Astrocyte of the spinal cord (primary cell): ENCODE measurements around the gene NARS2.
A peak's percentile ranks its signal among the peaks of the same experiment; 100 is the strongest.

ENCODE experiments used
- DNase-seq: peaks from one replicate; pipeline ENCODE4 v3.0.0; 2011; ENCODE audit warnings: low read depth, low spot score
- H3K4me3 ChIP-seq: 2 replicates; pipeline ENCODE4 v1.5.1; 2011; ENCODE audit warnings: low read depth, mild to moderate bottlenecking, low read length, moderate library complexity
- in situ Hi-C: cut with HindIII; loops from 2 replicates; pipeline ENCODE4 v1.10.0; 2017; ENCODE audit warnings: low sequenced_read_pairs
- TF ChIP-seq, protein P1 (sequence below): IDR thresholded peaks from 2 replicates; pipeline ENCODE4 v1.5.1; 2012; ENCODE audit warnings: low read depth, mild to moderate bottlenecking, low read length, inconsistent platforms

NARS2 gene

DNA sequence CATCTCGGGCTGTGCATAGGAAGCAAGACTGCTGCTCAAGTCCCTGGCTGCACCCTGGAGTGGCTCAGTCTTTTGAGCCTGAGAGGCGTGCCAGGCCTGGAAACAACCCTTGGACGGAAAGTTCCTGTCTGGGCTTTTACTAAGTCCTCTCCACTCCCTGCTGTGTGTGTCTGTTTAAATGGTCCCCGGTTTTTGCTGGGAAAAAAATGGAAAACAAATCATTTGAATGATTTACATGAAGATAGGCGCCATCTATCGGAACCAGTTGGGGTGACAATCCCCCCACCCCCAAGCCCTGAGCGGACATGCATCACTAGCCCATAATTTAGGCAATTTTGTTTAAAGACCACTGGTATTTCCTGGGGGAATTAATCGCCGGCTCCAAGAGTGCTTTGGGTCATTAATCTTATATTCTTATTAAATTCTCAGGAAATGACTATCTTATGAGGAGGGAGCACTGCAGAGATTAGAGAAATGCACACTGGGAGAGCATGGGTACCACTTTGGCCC, 154.4 kb downstream of the NARS2 start:
- DNase-seq = peak; percentile 86
- TF ChIP-seq, protein P1, sequence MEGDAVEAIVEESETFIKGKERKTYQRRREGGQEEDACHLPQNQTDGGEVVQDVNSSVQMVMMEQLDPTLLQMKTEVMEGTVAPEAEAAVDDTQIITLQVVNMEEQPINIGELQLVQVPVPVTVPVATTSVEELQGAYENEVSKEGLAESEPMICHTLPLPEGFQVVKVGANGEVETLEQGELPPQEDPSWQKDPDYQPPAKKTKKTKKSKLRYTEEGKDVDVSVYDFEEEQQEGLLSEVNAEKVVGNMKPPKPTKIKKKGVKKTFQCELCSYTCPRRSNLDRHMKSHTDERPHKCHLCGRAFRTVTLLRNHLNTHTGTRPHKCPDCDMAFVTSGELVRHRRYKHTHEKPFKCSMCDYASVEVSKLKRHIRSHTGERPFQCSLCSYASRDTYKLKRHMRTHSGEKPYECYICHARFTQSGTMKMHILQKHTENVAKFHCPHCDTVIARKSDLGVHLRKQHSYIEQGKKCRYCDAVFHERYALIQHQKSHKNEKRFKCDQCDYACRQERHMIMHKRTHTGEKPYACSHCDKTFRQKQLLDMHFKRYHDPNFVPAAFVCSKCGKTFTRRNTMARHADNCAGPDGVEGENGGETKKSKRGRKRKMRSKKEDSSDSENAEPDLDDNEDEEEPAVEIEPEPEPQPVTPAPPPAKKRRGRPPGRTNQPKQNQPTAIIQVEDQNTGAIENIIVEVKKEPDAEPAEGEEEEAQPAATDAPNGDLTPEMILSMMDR = peak; percentile 70
- in situ Hi-C loops = no loop called here
- H3K4me3 ChIP-seq = no peak overlapping the region

DNA sequence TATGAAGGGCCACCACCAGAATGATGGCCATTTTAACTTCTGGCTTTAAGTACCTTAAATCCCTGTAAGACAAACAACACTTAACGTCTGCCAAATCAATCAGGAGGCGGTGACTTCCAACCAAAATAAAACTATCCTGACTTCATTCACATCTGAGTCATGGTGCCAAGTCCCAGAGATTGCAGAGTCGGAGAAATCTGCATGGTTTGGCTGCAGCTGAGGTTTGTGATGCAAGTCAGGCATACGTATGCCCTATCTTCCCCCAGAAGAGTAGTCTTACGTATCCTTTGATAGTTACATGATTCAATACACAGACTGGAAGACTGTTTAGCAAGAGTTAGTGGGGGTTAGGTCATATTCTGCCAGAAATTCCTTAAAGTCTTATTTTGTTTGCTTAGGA, 155.3 kb downstream of the NARS2 start:
- TF ChIP-seq, protein P1 = no peak
- no peak overlapping the region for H3K4me3 ChIP-seq
- in situ Hi-C loops = no loop called here
- peak; percentile 92 for DNase-seq

DNA sequence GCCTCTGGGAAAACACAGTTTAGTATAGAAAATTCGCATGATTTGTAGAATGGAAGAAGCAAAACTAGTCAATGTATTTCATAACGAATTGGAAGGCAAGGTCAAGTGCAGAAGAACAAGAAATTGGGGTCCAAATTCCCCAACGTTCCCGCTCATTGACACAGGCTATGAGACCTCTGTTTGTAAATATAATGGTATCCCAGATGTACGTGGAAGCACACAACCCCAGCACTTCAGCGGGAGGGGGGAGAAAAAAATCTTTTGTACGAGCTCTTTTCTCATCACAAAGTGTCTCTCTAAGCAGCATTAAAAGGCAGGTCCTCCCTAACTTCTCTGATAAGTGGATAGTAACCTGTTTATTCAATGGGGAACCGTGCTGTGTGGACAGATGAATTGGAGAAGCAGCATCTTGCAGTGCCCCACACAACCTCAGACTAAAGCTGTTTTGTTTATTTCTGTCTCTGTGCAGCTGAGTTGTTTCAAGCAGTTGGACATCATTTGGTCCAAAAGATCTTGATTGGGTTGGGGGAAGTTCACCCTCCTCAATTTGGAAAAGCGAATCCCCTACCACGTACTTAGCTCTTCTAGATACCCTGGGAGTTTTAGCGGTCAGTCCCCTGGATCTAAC, 156.0 kb downstream of the NARS2 start:
- TF ChIP-seq, protein P1 = no peak
- in situ Hi-C loops = no loop called here
- DNase-seq = no peak
- H3K4me3 ChIP-seq = peak overlapping the region; percentile 67

DNA sequence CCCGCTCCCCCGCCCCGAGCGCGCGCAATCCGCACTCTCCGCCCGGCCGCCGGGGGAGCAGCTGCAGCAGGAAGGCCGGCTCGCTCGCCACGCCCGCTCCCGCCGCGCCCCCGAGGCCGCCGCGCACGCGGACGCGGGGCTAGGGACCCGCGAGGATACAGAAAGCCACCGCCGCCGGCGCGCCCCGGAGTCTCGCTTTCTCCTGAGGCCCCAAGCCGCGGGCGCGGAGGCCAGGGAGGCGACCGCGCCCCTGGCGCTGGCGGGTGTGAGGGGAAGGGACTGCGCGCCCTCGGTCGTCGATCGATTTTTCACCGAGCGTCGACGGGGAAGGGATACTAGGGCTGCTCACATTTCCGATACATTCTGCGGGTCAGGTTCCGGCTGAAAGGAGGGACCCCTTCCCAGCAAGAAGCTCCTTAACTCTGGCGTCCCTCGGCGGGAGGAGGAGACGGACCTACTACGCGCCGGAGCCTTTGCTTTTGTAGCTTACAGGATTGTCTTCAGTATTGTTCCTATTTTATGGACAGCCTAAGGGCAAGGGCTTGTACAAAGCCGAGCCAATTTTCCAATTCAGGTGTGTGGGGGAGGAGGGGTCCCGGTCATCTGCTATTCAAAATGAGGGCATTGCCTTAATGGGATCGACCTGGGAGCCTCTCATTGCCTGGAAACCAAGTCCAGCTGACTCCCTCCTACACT, 156.6 kb downstream of the NARS2 start:
- TF ChIP-seq, protein P1 = no peak
- peak; percentile 72 for DNase-seq
- peak overlapping the region; percentile 67 for H3K4me3 ChIP-seq
- in situ Hi-C loops = no loop called here

DNA sequence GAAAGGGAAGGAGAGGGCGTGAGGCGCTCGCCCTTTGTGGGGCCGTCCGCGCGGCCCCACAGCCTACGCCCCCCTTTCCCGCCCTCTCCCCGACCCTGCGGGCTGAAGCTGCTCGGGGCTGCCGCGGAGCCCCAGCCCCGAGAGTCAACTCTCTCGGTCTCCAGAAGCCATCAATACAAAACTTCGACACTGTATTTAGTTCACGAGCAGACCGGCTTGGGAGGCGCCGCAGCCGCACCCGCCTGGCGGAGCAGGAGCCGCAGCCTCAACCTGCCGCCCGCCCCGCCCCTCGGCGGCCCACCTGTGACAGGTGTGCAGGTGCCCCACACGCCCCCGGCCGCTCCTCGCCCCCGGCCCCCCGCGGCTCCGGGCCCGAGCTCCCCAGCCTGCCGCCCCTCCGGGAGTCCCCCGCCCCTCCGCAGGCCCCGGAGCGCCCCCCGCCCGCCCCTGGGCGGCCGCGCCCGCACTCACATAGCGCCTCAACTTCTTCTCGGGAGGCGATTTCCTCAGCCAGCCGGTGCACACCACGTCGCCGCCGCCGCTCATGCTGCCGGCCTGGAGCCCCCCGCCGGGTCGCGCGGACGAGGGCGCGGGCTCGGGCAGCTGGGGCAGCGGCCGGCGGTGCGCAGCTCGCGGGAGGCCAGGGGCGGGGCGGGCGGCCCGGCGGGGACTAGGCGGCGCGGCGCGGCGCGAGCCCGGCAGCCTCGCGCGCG, 157.3 kb downstream of the NARS2 start, which contains the start of gene GAB2:
TSS of gene GAB2 (minus strand) at position 646 of the 713 bp plus-strand sequence. CDS start at position 546, 100 bp downstream.
- in situ Hi-C loops = no loop called here
- TF ChIP-seq, protein P1 = no peak
- H3K4me3 ChIP-seq = peak within 1 kb of the TSS; percentile 67
- no peak for DNase-seq
